ENCODE data around the gene TMEM208. TPM values are rescaled to one million over a fixed set of nuclear protein-coding genes. Genes with fewer than 3 reads are reported as not detected.

The TMEM208 gene
- total and polyA plus RNA-seq, 2 donors: 35.2 to 71.8 TPM

GRCh38 chr16:67190041-67190440 is 36.9 kb upstream of the TMEM208 start, which contains the start of gene EXOC3L1:
TSS of gene EXOC3L1 (minus strand) at chr16:67190136. CDS start at chr16:67189676, 460 bp downstream.
- no peak within 1 kb of the TSS for H3K4me3 ChIP-seq (ENCODE audit: low read length in 2 of 2)
- H3K36me3 ChIP-seq (ENCODE audit: control insufficient read depth in 2 of 2, insufficient read depth in 2 of 2, low read length in 1 of 2): peaks cover 10 to 18% of the 10 kb centered on the region in 2 donors
- peaks cover 21 to 27% of the 10 kb centered on the region in 2 donors for H3K4me1 ChIP-seq (ENCODE audit: control insufficient read depth in 2 of 2, insufficient read depth in 2 of 2, low read length in 2 of 2)
- no peak for DNase-seq (ENCODE audit: low read depth in 6 of 9, low spot score in 9 of 9)
- peaks cover 12 to 37% of the 10 kb centered on the region in 2 donors for H3K27me3 ChIP-seq (ENCODE audit: control insufficient read depth in 2 of 2, insufficient read depth in 1 of 2, low read length in 1 of 2)
- no peak within 1 kb of the TSS for H3K27ac ChIP-seq (ENCODE audit: low read depth in 1 of 2, low read length in 1 of 2)
- no peaks in the 10 kb centered on the region for H3K9me3 ChIP-seq (ENCODE audit: control insufficient read depth in 2 of 2, insufficient read depth in 1 of 2, low read length in 1 of 2)
- 72% methylated on average over 6 of the region's 6 CpGs for WGBS

- no peak for DNase-seq (ENCODE audit: low read depth in 6 of 9, low spot score in 9 of 9)
- H3K9me3 ChIP-seq (ENCODE audit: control insufficient read depth in 2 of 2, insufficient read depth in 1 of 2, low read length in 1 of 2): no peaks in the 10 kb centered on the region
- no peak overlapping the region for H3K27ac ChIP-seq (ENCODE audit: low read depth in 1 of 2, low read length in 1 of 2)
- no peak overlapping the region for H3K4me3 ChIP-seq (ENCODE audit: low read length in 2 of 2)
- peaks cover 6 to 30% of the 10 kb centered on the region in 2 donors for H3K27me3 ChIP-seq (ENCODE audit: control insufficient read depth in 2 of 2, insufficient read depth in 1 of 2, low read length in 1 of 2)
- H3K4me1 ChIP-seq (ENCODE audit: control insufficient read depth in 2 of 2, insufficient read depth in 2 of 2, low read length in 2 of 2): peaks cover 19 to 21% of the 10 kb centered on the region in 2 donors
- peaks cover 16 to 25% of the 10 kb centered on the region in 2 donors for H3K36me3 ChIP-seq (ENCODE audit: control insufficient read depth in 2 of 2, insufficient read depth in 2 of 2, low read length in 1 of 2)
- 96% methylated on average over 13 of the region's 13 CpGs for WGBS
Measured at GRCh38 chr16:67190448-67191399, 36.2 kb upstream of the TMEM208 start.

GRCh38 chr16:67191411-67191994 is 35.4 kb upstream of the TMEM208 start:
- WGBS: 40% methylated on average over 9 of the region's 9 CpGs
- peaks cover 19 to 21% of the 10 kb centered on the region in 2 donors for H3K4me1 ChIP-seq (ENCODE audit: control insufficient read depth in 2 of 2, insufficient read depth in 2 of 2, low read length in 2 of 2)
- peaks cover 23 to 33% of the 10 kb centered on the region in 2 donors for H3K36me3 ChIP-seq (ENCODE audit: control insufficient read depth in 2 of 2, insufficient read depth in 2 of 2, low read length in 1 of 2)
- H3K4me3 ChIP-seq (ENCODE audit: low read length in 2 of 2): peak overlapping the region; percentile 89 to 97
- DNase-seq (ENCODE audit: low read depth in 6 of 9, low spot score in 9 of 9): no peak
- no peaks in the 10 kb centered on the region for H3K9me3 ChIP-seq (ENCODE audit: control insufficient read depth in 2 of 2, insufficient read depth in 1 of 2, low read length in 1 of 2)
- H3K27ac ChIP-seq (ENCODE audit: low read depth in 1 of 2, low read length in 1 of 2): no peak overlapping the region
- peaks cover 0 to 22% of the 10 kb centered on the region in 2 donors for H3K27me3 ChIP-seq (ENCODE audit: control insufficient read depth in 2 of 2, insufficient read depth in 1 of 2, low read length in 1 of 2)

- Histone ChIP-seq H3K9me3 (ENCODE audit: control insufficient read depth in 2 of 2, insufficient read depth in 1 of 2, low read length in 1 of 2) (no peaks in the 10 kb centered on the region), H3K4me3 (ENCODE audit: low read length in 2 of 2) (peak within 1 kb of the TSS; percentile 89 to 97), H3K4me1 (ENCODE audit: control insufficient read depth in 2 of 2, insufficient read depth in 2 of 2, low read length in 2 of 2) (peaks cover 19 to 21% of the 10 kb centered on the region in 2 donors), H3K36me3 (ENCODE audit: control insufficient read depth in 2 of 2, insufficient read depth in 2 of 2, low read length in 1 of 2) (peaks cover 29 to 39% of the 10 kb centered on the region in 2 donors), H3K27ac (ENCODE audit: low read depth in 1 of 2, low read length in 1 of 2) (peak within 1 kb of the TSS; percentile 43 to 64), H3K27me3 (ENCODE audit: control insufficient read depth in 2 of 2, insufficient read depth in 1 of 2, low read length in 1 of 2) (peaks cover 0 to 16% of the 10 kb centered on the region in 2 donors)
- under 1% methylated on average over 54 of the region's 54 CpGs for WGBS
- DNase-seq (ENCODE audit: low read depth in 6 of 9, low spot score in 9 of 9): peak; percentile 70 to 93 (median 81)
Measured at GRCh38 chr16:67191995-67192681, 34.8 kb upstream of the TMEM208 start, which contains the start of gene E2F4. TSS of gene E2F4 (plus strand) at chr16:67192155. CDS start at chr16:67192228, 73 bp downstream.

GRCh38 chr16:67192781-67193361 is 34.1 kb upstream of the TMEM208 start:
- H3K4me3 ChIP-seq (ENCODE audit: low read length in 2 of 2): peak overlapping the region; percentile 89 to 97
- 50% methylated on average over 17 of the region's 17 CpGs for WGBS
- H3K36me3 ChIP-seq (ENCODE audit: control insufficient read depth in 2 of 2, insufficient read depth in 2 of 2, low read length in 1 of 2): peaks cover 36 to 46% of the 10 kb centered on the region in 2 donors
- no peaks in the 10 kb centered on the region for H3K9me3 ChIP-seq (ENCODE audit: control insufficient read depth in 2 of 2, insufficient read depth in 1 of 2, low read length in 1 of 2)
- H3K4me1 ChIP-seq (ENCODE audit: control insufficient read depth in 2 of 2, insufficient read depth in 2 of 2, low read length in 2 of 2): peaks cover 19 to 21% of the 10 kb centered on the region in 2 donors
- H3K27ac ChIP-seq (ENCODE audit: low read depth in 1 of 2, low read length in 1 of 2): no peak overlapping the region
- peaks cover 0 to 10% of the 10 kb centered on the region in 2 donors for H3K27me3 ChIP-seq (ENCODE audit: control insufficient read depth in 2 of 2, insufficient read depth in 1 of 2, low read length in 1 of 2)
- no peak for DNase-seq (ENCODE audit: low read depth in 6 of 9, low spot score in 9 of 9)

DNA sequence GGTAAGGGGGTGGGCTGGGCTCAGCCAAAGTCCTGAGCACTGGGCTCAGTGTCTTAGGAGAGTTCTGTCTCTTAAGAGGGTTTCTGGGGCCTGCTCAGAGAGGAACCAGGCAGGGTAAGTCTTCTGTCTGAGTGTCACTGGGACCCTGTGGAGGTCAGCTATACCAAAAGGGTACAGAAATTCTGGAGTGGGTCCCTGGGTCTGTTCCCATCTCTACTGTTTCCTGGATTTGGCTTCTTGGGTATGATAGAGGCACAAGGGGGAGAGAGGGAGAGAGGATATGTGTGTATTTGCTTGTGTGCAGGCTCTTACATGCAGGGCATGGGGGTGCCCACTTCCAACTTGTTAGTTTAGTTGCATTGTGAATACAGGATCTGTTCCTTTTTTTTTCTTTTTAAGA is 33.4 kb upstream of the TMEM208 start:
- Histone ChIP-seq H3K9me3 (ENCODE audit: control insufficient read depth in 2 of 2, insufficient read depth in 1 of 2, low read length in 1 of 2) (no peaks in the 10 kb centered on the region), H3K4me3 (ENCODE audit: low read length in 2 of 2) (no peak overlapping the region), H3K4me1 (ENCODE audit: control insufficient read depth in 2 of 2, insufficient read depth in 2 of 2, low read length in 2 of 2) (peaks cover 19 to 21% of the 10 kb centered on the region in 2 donors), H3K27me3 (ENCODE audit: control insufficient read depth in 2 of 2, insufficient read depth in 1 of 2, low read length in 1 of 2) (peaks cover 0 to 9% of the 10 kb centered on the region in 2 donors), H3K36me3 (ENCODE audit: control insufficient read depth in 2 of 2, insufficient read depth in 2 of 2, low read length in 1 of 2) (peaks cover 43 to 52% of the 10 kb centered on the region in 2 donors), H3K27ac (ENCODE audit: low read depth in 1 of 2, low read length in 1 of 2) (no peak overlapping the region)
- no peak for DNase-seq (ENCODE audit: low read depth in 6 of 9, low spot score in 9 of 9)

- Histone ChIP-seq H3K9me3 (ENCODE audit: control insufficient read depth in 2 of 2, insufficient read depth in 1 of 2, low read length in 1 of 2) (no peaks in the 10 kb centered on the region), H3K27me3 (ENCODE audit: control insufficient read depth in 2 of 2, insufficient read depth in 1 of 2, low read length in 1 of 2) (peaks cover 0 to 7% of the 10 kb centered on the region in 2 donors), H3K36me3 (ENCODE audit: control insufficient read depth in 2 of 2, insufficient read depth in 2 of 2, low read length in 1 of 2) (peaks cover 49 to 54% of the 10 kb centered on the region in 2 donors), H3K4me3 (ENCODE audit: low read length in 2 of 2) (no peak overlapping the region), H3K4me1 (ENCODE audit: control insufficient read depth in 2 of 2, insufficient read depth in 2 of 2, low read length in 2 of 2) (peaks cover 19 to 21% of the 10 kb centered on the region in 2 donors), H3K27ac (ENCODE audit: low read depth in 1 of 2, low read length in 1 of 2) (no peak overlapping the region)
- DNase-seq (ENCODE audit: low read depth in 6 of 9, low spot score in 9 of 9): no peak
- 96% methylated on average over 6 of the region's 6 CpGs for WGBS
Measured at GRCh38 chr16:67194260-67194659, 32.7 kb upstream of the TMEM208 start.

GRCh38 chr16:67195676-67196075 is 31.3 kb upstream of the TMEM208 start:
- WGBS: 97% methylated on average over 5 of the region's 5 CpGs
- H3K36me3 ChIP-seq (ENCODE audit: control insufficient read depth in 2 of 2, insufficient read depth in 2 of 2, low read length in 1 of 2): peaks cover 61 to 63% of the 10 kb centered on the region in 2 donors
- no peak for DNase-seq (ENCODE audit: low read depth in 6 of 9, low spot score in 9 of 9)
- H3K4me1 ChIP-seq (ENCODE audit: control insufficient read depth in 2 of 2, insufficient read depth in 2 of 2, low read length in 2 of 2): peaks cover 19 to 21% of the 10 kb centered on the region in 2 donors
- no peaks in the 10 kb centered on the region for H3K9me3 ChIP-seq (ENCODE audit: control insufficient read depth in 2 of 2, insufficient read depth in 1 of 2, low read length in 1 of 2)
- no peaks in the 10 kb centered on the region for H3K27me3 ChIP-seq (ENCODE audit: control insufficient read depth in 2 of 2, insufficient read depth in 1 of 2, low read length in 1 of 2)
- H3K27ac ChIP-seq (ENCODE audit: low read depth in 1 of 2, low read length in 1 of 2): no peak overlapping the region
- no peak overlapping the region for H3K4me3 ChIP-seq (ENCODE audit: low read length in 2 of 2)

Data from thymus (tissue), 11 donors.